Islet precursor cell (in vitro differentiated cells): Measurements from ENCODE around the gene COG5.
A peak's percentile ranks its signal among the peaks of the same experiment; 100 is the strongest.
"Not testable (repeated sequence)": the region's sequence is repeated elsewhere in the genome, so short reads cannot be mapped to it uniquely, and the experiment has no call there.

ENCODE experiments used
- DNase-seq: peaks from one replicate; pipeline ENCODE4 v3.0.0-alpha.2; 2018

COG5 gene

GRCh38 chr7:107258737-107259136, 305.0 kb downstream of the COG5 start:
- DNase-seq, result no peak

- DNase-seq, result no peak
Measured at GRCh38 chr7:107255602-107256001, 308.1 kb downstream of the COG5 start.

- no peak for DNase-seq
Measured at GRCh38 chr7:107254398-107254985, 309.2 kb downstream of the COG5 start.

- no peak for DNase-seq
Measured at GRCh38 chr7:107253599-107253998, 310.1 kb downstream of the COG5 start.

GRCh38 chr7:107251963-107252362, 311.8 kb downstream of the COG5 start:
- no peak for DNase-seq

- no peak for DNase-seq
Measured at GRCh38 chr7:107248551-107249316, 315.0 kb downstream of the COG5 start.

GRCh38 chr7:107246836-107247235, 316.9 kb downstream of the COG5 start:
- DNase-seq, result not testable (repeated sequence)

GRCh38 chr7:107244613-107245012, 319.1 kb downstream of the COG5 start:
- no peak for DNase-seq

- DNase-seq, result no peak
Measured at GRCh38 chr7:107242267-107242666, 321.5 kb downstream of the COG5 start.

- no peak for DNase-seq
Measured at GRCh38 chr7:107237451-107237850, 326.3 kb downstream of the COG5 start.

- no peak for DNase-seq
Measured at GRCh38 chr7:107236862-107237261, 326.9 kb downstream of the COG5 start.

GRCh38 chr7:107234436-107234835, 329.3 kb downstream of the COG5 start:
- peak; percentile 63 for DNase-seq

- DNase-seq, result no peak
Measured at GRCh38 chr7:107233981-107234380, 329.7 kb downstream of the COG5 start.

GRCh38 chr7:107233174-107233573, 330.5 kb downstream of the COG5 start:
- no peak for DNase-seq

GRCh38 chr7:107232568-107233090, 331.1 kb downstream of the COG5 start:
- peak; percentile 78 for DNase-seq

GRCh38 chr7:107230334-107230733, 333.4 kb downstream of the COG5 start:
- no peak for DNase-seq

- no peak for DNase-seq
Measured at GRCh38 chr7:107228291-107228690, 335.4 kb downstream of the COG5 start.

GRCh38 chr7:107224374-107225223, 339.1 kb downstream of the COG5 start:
- no peak for DNase-seq

- DNase-seq, result not testable (repeated sequence)
Measured at GRCh38 chr7:107220806-107221205, 342.9 kb downstream of the COG5 start.

- no peak for DNase-seq
Measured at GRCh38 chr7:107220356-107220755, 343.4 kb downstream of the COG5 start.

- DNase-seq, result no peak
Measured at GRCh38 chr7:107219563-107220244, 344.0 kb downstream of the COG5 start.

- DNase-seq, result no peak
Measured at GRCh38 chr7:107213945-107214344, 349.8 kb downstream of the COG5 start.
